A673 (cell line): ENCODE data around the gene CMC1. TPM values are rescaled to one million over a fixed set of nuclear protein-coding genes. Genes with fewer than 3 reads are reported as not detected.

ENCODE experiments used
- BruUV-seq: library from RNA; stranded (reverse); fragments of 400-500 nt; replicated peaks from 2 replicates; lab custom pipeline; 2021; lab: Mats Ljungman, UMichigan
- CTCF ChIA-PET: fragments of 300-600 bp; sonication (Branson Sonifier 250); formaldehyde crosslinking; loops from one replicate; lab custom pipeline; 2022; ENCODE audit warnings: antibody characterized with exemption; lab: Charles Lee
- POLR2A ChIA-PET: fragments of 300-600 bp; sonication (Branson Sonifier 250); formaldehyde crosslinking; loops from one replicate; lab custom pipeline; 2022; ENCODE audit warnings: antibody characterized with exemption; ENCODE audit not compliant: low non-redundant PET; lab: Charles Lee
- DNase-seq: peaks from one replicate; pipeline ENCODE4 v3.0.0-alpha.2; 2015; ENCODE audit warnings: low spot score
- H3K27ac ChIP-seq: fragments of 200-600 bp; sonication (generic); 2 replicates; pipeline ENCODE4 v1.5.1; 2016; ENCODE audit warnings: mixed run types, low read depth, mild to moderate bottlenecking, mixed read lengths, antibody characterized with exemption, low read length; ENCODE audit not compliant: poor library complexity, severe bottlenecking
- H3K27me3 ChIP-seq: fragments of 200-600 bp; sonication (generic); replicated peaks from 2 replicates; pipeline ENCODE4 v1.6.1; 2017; ENCODE audit warnings: mixed run types, low read depth, mild to moderate bottlenecking, mixed read lengths, antibody characterized with exemption, low read length; ENCODE audit not compliant: insufficient read depth, poor library complexity
- H3K36me3 ChIP-seq: fragments of 200-600 bp; sonication (generic); 2 replicates; pipeline ENCODE4 v1.6.1; 2016; ENCODE audit warnings: mixed run types, mild to moderate bottlenecking, mixed read lengths, antibody characterized with exemption, low read length; ENCODE audit not compliant: insufficient read depth, poor library complexity, severe bottlenecking
- H3K4me1 ChIP-seq: fragments of 200-600 bp; sonication (generic); 2 replicates; pipeline ENCODE4 v1.6.1; 2017; ENCODE audit warnings: mixed run types, mild to moderate bottlenecking, mixed read lengths, antibody characterized with exemption, low read length; ENCODE audit not compliant: insufficient read depth, poor library complexity, severe bottlenecking
- H3K4me3 ChIP-seq: fragments of 200-600 bp; sonication (generic); 2 replicates; pipeline ENCODE4 v1.5.1; 2016; ENCODE audit warnings: low read depth, mixed run types, mild to moderate bottlenecking, mixed read lengths, low read length; ENCODE audit not compliant: poor library complexity, severe bottlenecking
- H3K9me3 ChIP-seq: fragments of 200-600 bp; sonication (generic); 2 replicates; pipeline ENCODE4 v1.6.1; 2016; ENCODE audit warnings: mixed run types, low read depth, mild to moderate bottlenecking, mixed read lengths, antibody characterized with exemption, low read length; ENCODE audit not compliant: poor library complexity, severe bottlenecking
- EZH2 ChIP-seq: fragments of 200-600 bp; sonication (generic); IDR thresholded peaks from 2 replicates; pipeline ENCODE4 v1.6.1; 2017; ENCODE audit warnings: borderline replicate concordance, low read depth, mild to moderate bottlenecking, mixed read lengths, antibody characterized with exemption, low read length; ENCODE audit not compliant: poor library complexity, severe bottlenecking
- intact Hi-C: fragments of 100-400 bp; cut with micrococcal nuclease; formaldehyde crosslinking; loops from one replicate; pipeline ENCODE4 v1.10.0; 2022; ENCODE audit not compliant: unreplicated experiment
- total RNA-seq: library from RNA; stranded (reverse); gene quantifications from 2 replicates; pipeline ENCODE4 v1.2.3, GENCODE V29; 2021
- TF ChIP-seq, protein P1 (sequence below): fragments of 300-800, 200-600 bp; sonication (generic); conservative IDR thresholded peaks from 2 replicates; pipeline ENCODE4 v1.5.1; 2017; ENCODE audit warnings: low read depth, mild to moderate bottlenecking, antibody characterized with exemption, low read length, moderate library complexity, mixed read lengths

Gene CMC1
- total RNA-seq, 1 experiment from 2014 or later = 19.3 TPM

GRCh38 chr3:28253040-28253715, 11.8 kb downstream of the CMC1 start:
- ChIA-PET CTCF (no interaction called here), POLR2A (no interaction called here)
- Histone ChIP-seq H3K27ac (no peak overlapping the region), H3K36me3 (no peaks in the 10 kb centered on the region), H3K27me3 (no peaks in the 10 kb centered on the region), H3K4me3 (no peak overlapping the region), H3K9me3 (no peaks in the 10 kb centered on the region), H3K4me1 (no peaks in the 10 kb centered on the region)
- intact Hi-C loops = no loop called here
- no peak for DNase-seq
- BruUV-seq = no TSS peak
- TF ChIP-seq EZH2 = no peak
- TF ChIP-seq, protein P1, sequence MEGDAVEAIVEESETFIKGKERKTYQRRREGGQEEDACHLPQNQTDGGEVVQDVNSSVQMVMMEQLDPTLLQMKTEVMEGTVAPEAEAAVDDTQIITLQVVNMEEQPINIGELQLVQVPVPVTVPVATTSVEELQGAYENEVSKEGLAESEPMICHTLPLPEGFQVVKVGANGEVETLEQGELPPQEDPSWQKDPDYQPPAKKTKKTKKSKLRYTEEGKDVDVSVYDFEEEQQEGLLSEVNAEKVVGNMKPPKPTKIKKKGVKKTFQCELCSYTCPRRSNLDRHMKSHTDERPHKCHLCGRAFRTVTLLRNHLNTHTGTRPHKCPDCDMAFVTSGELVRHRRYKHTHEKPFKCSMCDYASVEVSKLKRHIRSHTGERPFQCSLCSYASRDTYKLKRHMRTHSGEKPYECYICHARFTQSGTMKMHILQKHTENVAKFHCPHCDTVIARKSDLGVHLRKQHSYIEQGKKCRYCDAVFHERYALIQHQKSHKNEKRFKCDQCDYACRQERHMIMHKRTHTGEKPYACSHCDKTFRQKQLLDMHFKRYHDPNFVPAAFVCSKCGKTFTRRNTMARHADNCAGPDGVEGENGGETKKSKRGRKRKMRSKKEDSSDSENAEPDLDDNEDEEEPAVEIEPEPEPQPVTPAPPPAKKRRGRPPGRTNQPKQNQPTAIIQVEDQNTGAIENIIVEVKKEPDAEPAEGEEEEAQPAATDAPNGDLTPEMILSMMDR = no peak

GRCh38 chr3:28262001-28262400, 20.6 kb downstream of the CMC1 start:
- POLR2A ChIA-PET = no interaction called here
- no TSS peak for BruUV-seq
- no peak for DNase-seq
- H3K27me3 ChIP-seq = no peaks in the 10 kb centered on the region
- H3K36me3 ChIP-seq = no peaks in the 10 kb centered on the region
- CTCF ChIA-PET = no interaction called here
- no peak overlapping the region for H3K27ac ChIP-seq
- no peaks in the 10 kb centered on the region for H3K4me1 ChIP-seq
- H3K4me3 ChIP-seq = no peak overlapping the region
- no peak for TF ChIP-seq EZH2
- TF ChIP-seq, protein P1 = no peak
- intact Hi-C loops = no loop called here
- H3K9me3 ChIP-seq = no peaks in the 10 kb centered on the region

DNA sequence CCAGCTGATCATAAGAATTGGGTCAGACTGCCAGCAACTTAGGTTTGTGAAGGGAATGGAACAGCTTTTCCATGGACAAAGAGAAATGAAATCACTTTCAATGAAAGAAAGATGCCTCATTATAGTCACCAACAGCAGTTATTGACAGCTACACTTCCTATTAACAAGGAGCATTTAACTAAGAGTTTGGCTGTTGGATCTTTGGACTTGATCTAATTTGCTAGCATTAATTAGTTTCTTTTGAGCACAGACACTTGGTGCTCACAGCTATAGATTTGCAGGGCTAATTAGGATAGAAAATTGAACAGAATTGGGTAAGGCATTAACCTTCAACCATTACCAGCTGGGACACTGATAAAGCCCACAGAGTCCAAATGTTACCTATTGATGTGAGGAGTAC, 24.2 kb downstream of the CMC1 start:
- TF ChIP-seq, protein P1 = no peak
- TF ChIP-seq EZH2 = no peak
- BruUV-seq = no TSS peak
- no peaks in the 10 kb centered on the region for H3K27me3 ChIP-seq
- H3K36me3 ChIP-seq = no peaks in the 10 kb centered on the region
- H3K9me3 ChIP-seq = no peaks in the 10 kb centered on the region
- H3K27ac ChIP-seq = no peak overlapping the region
- no peak overlapping the region for H3K4me3 ChIP-seq
- H3K4me1 ChIP-seq = no peaks in the 10 kb centered on the region
- ChIA-PET POLR2A (no interaction called here), CTCF (no interaction called here)
- intact Hi-C loops = no loop called here
- DNase-seq = no peak
